Mesenchymal stem cell (in vitro differentiated cells and primary cell): Measurements from ENCODE around the gene LPO.

Source experiments
- DNase-seq: peaks from one replicate; pipeline ENCODE4 v3.0.0-alpha.2; 2013
- H2AFZ ChIP-seq: one replicate; pipeline ENCODE4 v1.6.1; 2013; ENCODE audit warnings: low read depth, mild to moderate bottlenecking, control low read depth, inconsistent platforms, low read length, moderate library complexity
- H2AK5ac ChIP-seq: 2 replicates; pipeline ENCODE4 v1.6.1; 2013; ENCODE audit warnings: low read length, moderate library complexity, mild to moderate bottlenecking, inconsistent platforms; ENCODE audit not compliant: severe bottlenecking
- H2BK120ac ChIP-seq: one replicate; pipeline ENCODE4 v1.6.1; 2013; ENCODE audit warnings: low read depth, mild to moderate bottlenecking, inconsistent platforms, low read length, moderate library complexity
- H2BK12ac ChIP-seq, 2 experiments: one replicate each; pipeline ENCODE4 v1.6.1; 2013; ENCODE audit warnings: inconsistent platforms in 2 of 2, low read length in 2 of 2, mild to moderate bottlenecking in 2 of 2, moderate library complexity in 2 of 2, control low read depth in 1 of 2
- H2BK15ac ChIP-seq: one replicate; pipeline ENCODE4 v1.6.1; 2013; ENCODE audit warnings: mild to moderate bottlenecking, low read depth, inconsistent platforms; ENCODE audit not compliant: poor library complexity, severe bottlenecking
- H2BK5ac ChIP-seq: 2 replicates; pipeline ENCODE4 v1.6.1; 2013; ENCODE audit warnings: low read depth, mild to moderate bottlenecking, low read length, control low read depth, inconsistent platforms; ENCODE audit not compliant: poor library complexity, severe bottlenecking
- H3K14ac ChIP-seq, 2 experiments: one replicate each; pipeline ENCODE4 v1.6.1; 2013; ENCODE audit warnings: inconsistent platforms in 2 of 2, low read length in 2 of 2, control low read depth in 1 of 2, mild to moderate bottlenecking in 1 of 2, moderate library complexity in 1 of 2
- H3K18ac ChIP-seq, 2 experiments: one replicate each; pipeline ENCODE4 v1.6.1; 2013; ENCODE audit warnings: inconsistent platforms in 2 of 2, low read length in 2 of 2, control low read depth in 1 of 2, low read depth in 1 of 2, mild to moderate bottlenecking in 1 of 2
- H3K23ac ChIP-seq, 2 experiments: one replicate each; pipeline ENCODE4 v1.6.1; 2013; ENCODE audit warnings: inconsistent platforms in 2 of 2, low read length in 2 of 2, mild to moderate bottlenecking in 2 of 2, moderate library complexity in 2 of 2, control low read depth in 1 of 2
- H3K27ac ChIP-seq: 2 replicates; pipeline ENCODE4 v1.5.1; 2013; ENCODE audit warnings: mild to moderate bottlenecking, moderate library complexity, low read length, control low read depth, inconsistent platforms; ENCODE audit not compliant: poor library complexity, severe bottlenecking
- H3K27me3 ChIP-seq, 2 experiments: 2 replicates each; pipeline versions ENCODE4 v1.6.1 to v1.7.0; 2013; ENCODE audit warnings: low read length in 2 of 2, mild to moderate bottlenecking in 2 of 2, moderate library complexity in 2 of 2, control low read depth in 1 of 2, inconsistent platforms in 1 of 2; ENCODE audit not compliant: control insufficient read depth in 1 of 2, insufficient read depth in 1 of 2
- H3K36me3 ChIP-seq, 2 experiments: 2 replicates each; pipeline versions ENCODE4 v1.6.1 to v1.7.0; 2013; ENCODE audit warnings: low read length in 2 of 2, control low read depth in 1 of 2, inconsistent platforms in 1 of 2, low read depth in 1 of 2, mild to moderate bottlenecking in 1 of 2; ENCODE audit not compliant: insufficient read depth in 2 of 2, control insufficient read depth in 1 of 2
- H3K4ac ChIP-seq, 2 experiments: one replicate each; pipeline ENCODE4 v1.6.1; 2013; ENCODE audit warnings: inconsistent platforms in 2 of 2, low read length in 2 of 2, mild to moderate bottlenecking in 2 of 2, moderate library complexity in 2 of 2, control low read depth in 1 of 2, low read depth in 1 of 2
- H3K4me1 ChIP-seq: 2 replicates; pipeline ENCODE4 v1.6.1; 2013; ENCODE audit warnings: low read depth, low read length, control low read depth; ENCODE audit not compliant: control insufficient read depth, insufficient read depth
- H3K4me2 ChIP-seq: 2 replicates; pipeline ENCODE4 v1.6.1; 2013; ENCODE audit warnings: low read length, mild to moderate bottlenecking, inconsistent platforms; ENCODE audit not compliant: poor library complexity, severe bottlenecking
- H3K4me3 ChIP-seq, 2 experiments: 2 replicates each; pipeline versions ENCODE4 v1.5.1 to v1.7.0; 2013; ENCODE audit warnings: low read length in 2 of 2, mild to moderate bottlenecking in 2 of 2, control low read depth in 1 of 2, low read depth in 1 of 2; ENCODE audit not compliant: insufficient read depth in 1 of 2
- H3K79me1 ChIP-seq: replicated peaks from 2 replicates; pipeline ENCODE4 v1.6.1; 2013; ENCODE audit warnings: mild to moderate bottlenecking, control low read depth, low read length, inconsistent platforms; ENCODE audit not compliant: poor library complexity, severe bottlenecking
- H3K9ac ChIP-seq: 2 replicates; pipeline ENCODE4 v1.7.0; 2013; ENCODE audit warnings: mild to moderate bottlenecking, low read length, moderate library complexity
- H3K9me3 ChIP-seq: 2 replicates; pipeline ENCODE4 v1.7.0; 2013; ENCODE audit warnings: mild to moderate bottlenecking, low read length; ENCODE audit not compliant: control insufficient read depth
- H4K8ac ChIP-seq: one replicate; pipeline ENCODE4 v1.6.1; 2013; ENCODE audit warnings: inconsistent platforms, mild to moderate bottlenecking, low read length, moderate library complexity
- H4K91ac ChIP-seq: one replicate; pipeline ENCODE4 v1.6.1; 2013; ENCODE audit warnings: mild to moderate bottlenecking, low read length, inconsistent platforms
- WGBS: methylation state at CpG from one replicate; pipeline ENCODE4 v1.1.7; 2013; ENCODE audit warnings: mixed read lengths; 5-methylcytosine and 5-hydroxymethylcytosine counted together

The LPO gene

GRCh38 chr17:58316260-58316960 lies 78.0 kb downstream of the LPO start:
- H2AK5ac ChIP-seq, result no peak overlapping the region
- no peak overlapping the region for H3K4me2 ChIP-seq
- no peak overlapping the region for H4K8ac ChIP-seq
- no peak overlapping the region for H3K14ac ChIP-seq
- H3K9ac ChIP-seq, result no peak overlapping the region
- no peak overlapping the region for H2BK5ac ChIP-seq
- DNase-seq, result no peak
- H2BK12ac ChIP-seq, result no peak overlapping the region
- H3K36me3 ChIP-seq, result no peaks in the 10 kb centered on the region
- no peaks in the 10 kb centered on the region for H3K9me3 ChIP-seq
- H3K4me3 ChIP-seq, result no peak overlapping the region
- H3K79me1 ChIP-seq, result no peaks in the 10 kb centered on the region
- H3K4me1 ChIP-seq, result no peaks in the 10 kb centered on the region
- no peak overlapping the region for H3K23ac ChIP-seq
- H2AFZ ChIP-seq, result no peak overlapping the region
- no peak overlapping the region for H3K27ac ChIP-seq
- no peak overlapping the region for H2BK15ac ChIP-seq
- H2BK120ac ChIP-seq, result no peak overlapping the region
- H3K4ac ChIP-seq, result no peak overlapping the region
- 80% methylated on average over 5 of the region's 8 CpGs for whole genome bisulfite sequencing
- no peak overlapping the region for H3K18ac ChIP-seq
- peaks cover 11 to 20% of the 10 kb centered on the region in 2 experiments for H3K27me3 ChIP-seq
- no peak overlapping the region for H4K91ac ChIP-seq

- Histone ChIP-seq H3K23ac (no peak overlapping the region), H2BK120ac (no peak overlapping the region), H3K18ac (no peak overlapping the region), H3K79me1 (no peaks in the 10 kb centered on the region), H3K9ac (no peak overlapping the region), H2BK15ac (no peak overlapping the region), H3K36me3 (no peaks in the 10 kb centered on the region), H3K4me2 (no peak overlapping the region), H2AFZ (no peak overlapping the region), H3K4me3 (no peak overlapping the region), H3K9me3 (no peaks in the 10 kb centered on the region), H4K8ac (no peak overlapping the region), H3K4me1 (no peaks in the 10 kb centered on the region), H3K27me3 (peaks cover 17 to 21% of the 10 kb centered on the region in 2 experiments), H3K14ac (no peak overlapping the region), H3K4ac (no peak overlapping the region), H3K27ac (no peak overlapping the region), H4K91ac (no peak overlapping the region), H2BK12ac (no peak overlapping the region), H2BK5ac (no peak overlapping the region), H2AK5ac (no peak overlapping the region)
- 25% methylated on average over 3 of the region's 5 CpGs for WGBS
- DNase-seq, result peak; percentile 66
These were observed 79.2 kb downstream of the LPO start for GRCh38 chr17:58317421-58318064.

GRCh38 chr17:58318065-58318481 lies 79.7 kb downstream of the LPO start:
- peaks cover 22 to 26% of the 10 kb centered on the region in 2 experiments for H3K27me3 ChIP-seq
- no peaks in the 10 kb centered on the region for H3K4me1 ChIP-seq
- H3K9me3 ChIP-seq, result no peaks in the 10 kb centered on the region
- no peak overlapping the region for H2BK5ac ChIP-seq
- no peak overlapping the region for H2AFZ ChIP-seq
- no peak overlapping the region for H4K91ac ChIP-seq
- H3K79me1 ChIP-seq, result no peaks in the 10 kb centered on the region
- no peak overlapping the region for H3K4ac ChIP-seq
- WGBS, result 86% methylated on average over 7 of the region's 9 CpGs
- H3K27ac ChIP-seq, result no peak overlapping the region
- H3K14ac ChIP-seq, result no peak overlapping the region
- H3K4me3 ChIP-seq, result no peak overlapping the region
- H3K36me3 ChIP-seq, result peaks cover 0 to 3% of the 10 kb centered on the region in 2 experiments
- H3K9ac ChIP-seq, result no peak overlapping the region
- H2BK12ac ChIP-seq, result no peak overlapping the region
- no peak for DNase-seq
- no peak overlapping the region for H2BK120ac ChIP-seq
- no peak overlapping the region for H2AK5ac ChIP-seq
- H3K18ac ChIP-seq, result no peak overlapping the region
- H2BK15ac ChIP-seq, result no peak overlapping the region
- no peak overlapping the region for H4K8ac ChIP-seq
- no peak overlapping the region for H3K23ac ChIP-seq
- H3K4me2 ChIP-seq, result no peak overlapping the region
